NCI-H2081 treated with DMSO at 0.1 percent for 48 hours (cell line): ENCODE measurements around the gene PPP2R2C.

Experiments
- DNase-seq: peaks from one replicate; lab custom pipeline; 2025; lab: John Stamatoyannopoulos, UW

Gene PPP2R2C

DNA sequence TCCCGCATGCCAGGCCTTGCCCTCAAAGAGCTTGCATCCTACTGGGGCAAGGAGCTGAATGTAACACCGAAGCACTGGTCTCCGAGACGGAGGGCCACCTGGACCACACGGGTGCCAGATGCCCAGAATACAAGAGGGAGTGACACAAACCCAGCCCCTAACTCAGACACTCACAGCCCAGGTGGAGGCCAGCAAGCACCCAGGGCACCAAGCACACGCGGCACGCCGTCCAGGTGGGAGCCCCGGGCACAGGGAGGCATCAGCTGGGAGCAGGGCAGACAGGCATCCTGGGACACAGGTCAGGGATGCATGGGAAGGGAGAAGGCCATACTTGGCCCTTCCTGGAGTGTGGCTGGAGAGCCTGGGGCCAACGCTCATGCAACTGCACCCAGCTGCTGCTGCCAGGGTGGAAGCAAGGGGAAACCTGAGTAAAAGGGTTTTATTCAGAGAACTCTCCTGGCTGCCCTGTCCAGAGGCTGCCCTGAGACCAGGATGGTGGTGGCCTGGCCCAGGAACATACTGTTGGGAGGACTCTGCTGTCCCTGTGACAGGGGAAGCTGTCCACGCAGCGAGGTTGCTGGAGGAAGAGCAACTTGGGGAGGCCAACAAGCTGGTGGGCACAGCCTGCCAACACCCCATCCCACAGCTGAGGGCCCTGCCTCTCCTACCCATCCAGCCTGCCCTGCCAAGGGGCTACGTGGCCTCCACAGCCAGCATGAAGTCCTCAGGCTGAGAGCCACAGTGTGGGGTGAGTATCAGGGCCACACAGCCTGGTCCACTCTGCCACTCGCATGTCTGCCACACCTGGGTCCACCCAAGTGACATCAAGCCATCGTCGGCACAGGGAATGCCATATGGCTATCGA is 22.2 kb upstream of the PPP2R2C start:
- no peak for DNase-seq

- DNase-seq = no peak
Observed at GRCh38 chr4:6493658-6494304, 21.4 kb upstream of the PPP2R2C start.

DNA sequence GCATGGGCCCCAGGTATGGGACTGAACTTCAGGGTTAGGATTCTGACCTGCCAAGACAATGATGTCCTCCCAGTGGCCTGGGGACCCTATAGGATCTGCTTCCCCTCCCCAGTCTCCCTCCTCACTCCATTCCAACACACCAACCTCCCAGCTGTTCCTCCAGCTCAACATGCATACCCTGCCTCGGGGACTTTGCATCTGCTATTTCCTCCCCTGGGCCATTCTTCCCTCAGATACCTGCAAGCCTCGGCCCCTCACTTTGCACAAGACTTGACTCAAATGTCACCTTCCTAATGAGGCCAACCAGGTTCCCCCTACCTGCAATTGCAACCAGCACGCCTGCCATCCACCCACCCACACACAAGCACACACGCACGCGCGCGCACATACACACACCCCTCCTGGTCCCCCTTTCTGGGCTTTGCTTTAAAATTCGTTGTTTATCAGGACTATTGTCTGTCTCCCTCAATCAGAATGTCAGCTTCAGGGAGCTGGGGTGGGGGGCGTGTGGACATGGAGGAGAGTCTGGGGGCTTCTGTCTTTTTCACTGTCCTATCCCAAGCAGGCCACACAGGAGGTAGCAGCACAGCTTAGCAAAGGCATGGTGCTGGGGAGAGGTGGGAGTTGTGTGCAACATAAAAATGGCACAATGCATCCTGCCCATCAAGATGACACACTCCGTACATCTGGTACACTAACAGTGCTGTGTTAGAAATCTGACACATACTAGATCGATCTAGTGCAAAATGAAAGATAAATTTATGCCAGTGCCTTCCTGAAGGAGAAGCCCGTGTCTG is 20.6 kb upstream of the PPP2R2C start:
- DNase-seq = no peak

DNA sequence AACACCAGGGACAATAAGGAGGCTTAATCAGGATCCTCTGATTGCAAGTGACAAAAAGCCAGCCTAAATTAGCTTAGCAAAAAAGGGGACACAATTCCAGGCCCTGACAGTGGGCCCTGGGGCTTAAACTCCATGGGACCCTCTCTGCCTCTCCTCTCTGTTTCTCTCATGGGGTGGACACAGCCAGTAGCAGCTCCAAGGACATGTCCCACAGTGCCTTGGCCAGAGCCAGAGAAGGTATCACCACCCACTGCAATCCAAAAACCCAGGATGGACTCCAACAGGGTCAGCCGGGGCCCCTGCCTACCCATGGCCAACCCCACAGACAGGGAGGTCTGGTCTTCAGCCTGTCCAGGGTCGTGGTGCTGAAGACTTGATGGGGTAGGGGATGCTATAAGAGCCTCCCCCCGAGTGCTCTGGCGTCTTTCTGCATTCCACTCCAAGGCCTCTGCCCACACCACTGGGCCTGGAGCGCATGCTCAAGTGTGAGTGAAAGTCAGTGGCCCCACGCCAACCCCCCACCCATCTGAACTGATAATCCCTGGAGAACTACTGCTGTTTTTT is 19.7 kb upstream of the PPP2R2C start:
- no peak for DNase-seq

GRCh38 chr4:6491235-6491634 is 18.8 kb upstream of the PPP2R2C start:
- no peak for DNase-seq

DNA sequence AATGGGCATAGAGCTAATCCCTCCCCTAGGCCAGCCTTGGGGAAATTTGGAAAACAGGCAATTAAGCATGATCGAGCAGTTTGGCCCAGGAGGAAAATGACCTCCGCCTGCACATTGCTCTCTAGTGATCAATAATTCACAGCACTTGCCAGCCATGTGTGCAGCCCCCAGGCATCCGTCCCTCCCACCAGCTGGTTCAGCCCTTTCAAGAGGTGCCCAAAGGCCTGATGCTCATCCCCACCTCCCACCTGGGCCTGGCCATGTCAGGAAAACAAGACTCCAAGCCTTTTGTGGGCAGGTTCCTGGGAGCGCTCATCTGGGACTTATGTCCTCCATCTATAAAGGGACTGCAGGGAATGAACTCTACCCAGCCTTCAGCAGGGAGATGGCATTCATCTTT is 17.5 kb upstream of the PPP2R2C start:
- no peak for DNase-seq

GRCh38 chr4:6487466-6487865 is 15.1 kb upstream of the PPP2R2C start:
- DNase-seq = no peak

- no peak for DNase-seq
Observed at GRCh38 chr4:6480534-6481088, 8.2 kb upstream of the PPP2R2C start.

DNA sequence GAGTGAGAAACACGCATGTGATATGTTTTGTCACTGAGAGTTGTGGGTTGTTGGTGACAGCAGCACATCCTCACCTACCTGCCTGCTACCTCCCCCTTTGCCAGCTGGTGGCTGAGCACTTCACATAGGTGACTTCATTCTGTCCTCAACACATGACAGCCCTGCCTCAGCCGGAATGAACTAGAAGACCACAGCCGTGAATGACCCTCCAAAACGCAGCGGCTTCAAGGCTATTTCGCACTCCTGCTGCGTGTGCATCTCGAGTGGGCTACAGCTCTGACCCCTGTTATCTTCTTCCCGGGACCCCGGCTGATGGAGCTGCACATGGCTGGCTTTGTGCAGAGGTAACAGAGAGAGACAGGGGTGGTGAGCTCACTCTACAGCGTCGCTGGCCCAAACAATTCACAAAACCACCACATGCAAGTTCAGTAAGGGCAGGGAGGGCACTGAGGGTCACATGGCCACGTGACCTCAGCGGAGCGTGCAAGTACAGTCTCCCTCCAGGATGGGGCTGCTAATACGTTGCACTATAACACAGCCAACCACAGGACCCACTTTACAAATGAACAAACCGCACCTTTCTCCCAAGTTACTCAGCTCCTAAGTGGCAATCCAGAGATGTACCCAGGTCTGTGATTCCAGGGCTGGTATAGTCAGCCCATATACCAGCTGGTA is 6.3 kb upstream of the PPP2R2C start:
- DNase-seq = no peak

DNA sequence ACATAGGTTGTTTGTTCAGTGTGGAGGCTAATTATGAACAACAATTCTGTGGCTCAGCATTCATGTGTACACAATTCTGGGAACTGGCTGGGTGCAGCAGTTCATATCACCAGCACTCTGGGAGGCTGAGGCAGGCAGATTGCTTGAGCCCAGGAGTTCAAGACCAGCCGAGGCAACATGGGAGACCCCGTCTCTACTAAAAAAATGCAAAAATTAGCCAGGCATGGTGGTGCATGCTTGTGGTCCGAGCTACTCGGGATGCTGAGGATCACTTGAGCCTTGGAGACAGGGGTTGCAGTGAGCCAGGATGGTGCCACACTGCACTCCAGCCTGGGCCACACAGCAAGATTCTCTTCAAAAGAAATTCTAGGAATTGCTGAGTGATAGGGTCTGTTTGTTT is 4.5 kb upstream of the PPP2R2C start:
- DNase-seq = no peak

- no peak for DNase-seq
Observed at GRCh38 chr4:6475492-6476020, 3.1 kb upstream of the PPP2R2C start.

DNA sequence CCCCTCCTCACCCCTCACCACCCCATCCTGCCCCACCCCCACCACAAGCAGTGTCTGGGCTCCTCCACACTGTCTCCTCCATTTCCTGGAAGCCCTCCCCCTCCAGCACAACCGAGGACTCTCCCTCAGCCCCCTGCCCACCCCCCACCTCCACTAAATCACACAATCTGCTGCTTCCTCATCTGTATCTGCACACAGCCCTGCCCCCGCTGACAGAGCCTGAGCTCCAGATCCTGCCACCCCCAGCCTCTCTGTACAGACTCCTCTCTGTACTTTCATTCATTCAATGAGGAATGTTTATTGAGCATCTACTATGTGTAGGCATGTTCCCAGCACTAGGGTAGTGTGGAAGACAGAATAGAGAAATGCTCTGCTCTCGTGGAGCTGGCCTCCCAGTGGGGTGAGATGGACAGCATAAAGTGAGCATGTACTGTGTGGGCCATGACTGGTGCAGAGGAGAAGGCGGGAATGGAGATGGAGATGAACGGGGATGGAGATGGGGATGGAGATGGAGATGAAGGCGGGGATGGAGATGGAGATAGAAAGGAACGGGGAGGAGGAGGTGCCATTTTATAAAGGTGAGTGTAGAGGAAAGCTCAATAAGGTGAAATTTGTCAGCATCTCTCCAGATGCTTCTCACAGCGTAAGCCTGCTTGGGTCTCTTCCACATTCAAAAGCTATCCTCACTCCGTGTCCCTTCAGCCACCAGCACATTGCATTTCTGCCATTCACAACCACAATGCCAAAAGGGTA is 2.5 kb upstream of the PPP2R2C start:
- no peak for DNase-seq

GRCh38 chr4:6474053-6474568 is 1.7 kb upstream of the PPP2R2C start:
- no peak for DNase-seq

DNA sequence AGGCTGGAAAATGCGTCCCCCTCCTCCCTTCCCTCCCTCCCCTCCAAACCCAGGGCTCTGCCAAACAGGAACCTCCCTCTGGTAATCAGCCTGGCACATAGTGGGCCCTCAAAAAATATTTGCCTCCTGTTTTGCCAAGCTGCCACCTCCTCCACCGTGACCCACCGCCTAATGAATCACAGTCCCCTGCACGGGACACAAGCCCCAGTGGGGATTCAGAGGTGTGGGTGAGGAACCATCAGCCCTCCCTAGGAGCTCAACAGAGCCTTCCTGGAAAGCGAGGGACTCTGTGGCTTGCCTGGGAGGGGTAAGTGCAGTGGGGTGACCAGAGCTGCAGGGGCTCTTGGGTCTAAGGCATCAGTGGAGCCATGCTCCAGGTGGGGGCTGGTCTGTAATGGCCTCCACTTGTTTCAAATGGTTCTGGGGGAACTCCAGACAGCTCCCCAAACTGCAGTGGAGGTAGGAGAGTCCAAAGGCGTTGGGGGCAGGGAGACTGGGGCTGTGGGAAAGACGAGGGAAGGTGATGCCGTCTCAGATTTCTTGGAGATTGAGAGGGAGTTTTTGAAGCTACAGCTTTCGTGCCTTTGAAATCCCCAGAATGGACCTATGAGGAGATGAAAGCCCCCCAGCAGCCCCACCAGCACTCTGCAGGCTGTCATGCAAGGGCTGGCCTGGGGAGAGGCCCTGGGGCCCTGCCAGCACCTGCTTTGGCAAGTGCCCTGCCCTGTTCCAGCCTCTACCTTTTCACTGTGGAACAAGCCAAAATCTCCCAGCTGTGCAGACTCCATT is 1.0 kb upstream of the PPP2R2C start:
- DNase-seq = no peak

- DNase-seq = no peak
Observed at GRCh38 chr4:6472008-6472386, 417 bp downstream of the PPP2R2C start.

- DNase-seq = no peak
Observed at GRCh38 chr4:6471307-6472007, 957 bp downstream of the PPP2R2C start.

DNA sequence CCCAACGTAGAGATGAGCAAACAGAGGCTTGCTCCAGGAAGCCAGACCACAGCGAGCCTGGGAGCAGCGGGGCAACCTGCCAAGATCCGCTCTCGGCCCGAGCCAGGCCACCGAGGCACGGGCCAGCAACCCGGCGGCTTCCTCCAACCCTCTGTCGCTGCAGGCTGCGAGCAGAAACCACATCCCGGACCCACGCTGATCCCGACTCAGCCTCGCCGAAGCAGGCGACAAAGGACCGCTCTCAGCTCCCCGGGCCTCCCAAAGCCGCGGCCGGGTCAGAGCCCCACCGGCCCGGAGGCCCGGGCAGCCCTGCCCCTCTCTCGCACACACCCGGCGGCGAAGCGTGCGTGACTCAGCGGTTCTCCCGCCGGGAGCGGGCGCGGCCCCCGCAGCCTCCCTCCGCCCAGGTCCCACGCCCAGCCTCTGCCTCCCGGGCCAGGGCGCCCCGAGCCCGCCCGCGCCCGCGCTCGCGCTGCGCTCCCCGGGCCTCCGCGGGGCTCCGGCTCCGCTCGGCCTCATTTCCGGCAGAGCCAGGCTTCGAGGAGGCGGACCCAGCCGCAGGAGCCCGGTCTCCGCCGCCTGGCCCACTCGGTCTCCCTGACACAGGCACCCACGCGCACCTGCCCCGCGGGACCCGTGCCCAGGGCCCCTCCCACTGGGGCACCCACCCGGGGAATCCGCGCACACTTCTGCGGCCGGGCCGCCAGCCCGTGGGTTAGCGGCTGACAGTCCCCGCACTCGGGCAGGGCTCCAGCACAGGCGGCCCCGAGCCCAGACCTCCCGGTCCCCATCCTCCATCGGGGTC is 1.7 kb downstream of the PPP2R2C start:
- no peak for DNase-seq

GRCh38 chr4:6469898-6470501 is 2.4 kb downstream of the PPP2R2C start:
- no peak for DNase-seq
